NCI-H2227 treated with DMSO at 0.1 percent for 48 hours (cell line): ENCODE data around the gene TMEM86A.
A peak's percentile ranks its signal among the peaks of the same experiment; 100 is the strongest.

ENCODE experiments used
- DNase-seq: peaks from one replicate; lab custom pipeline; 2025; lab: John Stamatoyannopoulos, UW

Gene TMEM86A

GRCh38 chr11:18700375-18700774 lies 1.8 kb downstream of the TMEM86A start:
- DNase-seq: no peak

DNA sequence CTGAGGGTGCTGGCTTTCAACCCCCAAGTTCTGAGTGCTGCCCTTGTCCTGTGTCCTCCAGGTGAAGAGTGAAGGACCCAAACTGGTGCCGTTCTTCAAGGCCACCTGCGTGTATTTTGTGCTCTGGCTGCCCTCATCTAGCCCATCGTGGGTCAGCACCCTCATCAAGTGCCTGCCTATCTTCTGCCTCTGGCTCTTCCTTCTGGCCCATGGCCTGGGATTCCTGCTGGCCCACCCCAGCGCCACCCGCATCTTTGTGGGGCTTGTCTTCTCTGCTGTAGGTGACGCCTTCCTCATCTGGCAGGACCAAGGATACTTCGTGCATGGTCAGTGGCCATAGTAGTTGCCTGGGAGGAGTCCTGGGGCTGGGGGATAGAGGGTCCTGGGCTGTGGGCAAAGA lies 2.3 kb downstream of the TMEM86A start:
- DNase-seq: no peak

DNA sequence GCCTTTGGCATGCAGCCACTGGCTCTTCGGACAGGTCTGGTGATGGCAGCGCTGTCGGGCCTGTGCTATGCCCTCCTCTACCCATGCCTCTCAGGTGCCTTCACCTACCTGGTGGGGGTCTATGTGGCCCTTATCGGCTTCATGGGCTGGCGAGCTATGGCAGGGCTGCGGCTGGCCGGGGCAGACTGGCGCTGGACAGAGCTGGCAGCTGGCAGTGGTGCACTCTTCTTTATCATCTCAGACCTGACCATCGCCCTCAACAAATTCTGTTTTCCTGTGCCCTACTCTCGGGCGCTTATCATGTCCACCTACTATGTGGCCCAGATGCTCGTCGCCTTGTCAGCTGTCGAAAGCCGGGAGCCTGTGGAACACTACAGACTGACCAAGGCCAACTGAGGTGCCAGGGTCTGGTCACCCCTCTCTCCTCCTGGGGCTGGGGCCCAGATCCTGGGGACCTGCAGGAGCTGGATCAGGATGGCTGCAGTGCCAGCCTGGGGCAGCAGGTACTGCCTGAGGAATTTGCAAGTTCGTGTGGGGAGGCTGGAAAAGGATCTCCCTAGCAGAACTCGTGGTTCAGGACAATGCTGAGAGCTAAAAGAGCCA lies 3.1 kb downstream of the TMEM86A start:
- DNase-seq: no peak

- DNase-seq: no peak
Measured at GRCh38 chr11:18703001-18703763, 4.6 kb downstream of the TMEM86A start.

GRCh38 chr11:18704045-18704645 lies 5.6 kb downstream of the TMEM86A start:
- no peak for DNase-seq

DNA sequence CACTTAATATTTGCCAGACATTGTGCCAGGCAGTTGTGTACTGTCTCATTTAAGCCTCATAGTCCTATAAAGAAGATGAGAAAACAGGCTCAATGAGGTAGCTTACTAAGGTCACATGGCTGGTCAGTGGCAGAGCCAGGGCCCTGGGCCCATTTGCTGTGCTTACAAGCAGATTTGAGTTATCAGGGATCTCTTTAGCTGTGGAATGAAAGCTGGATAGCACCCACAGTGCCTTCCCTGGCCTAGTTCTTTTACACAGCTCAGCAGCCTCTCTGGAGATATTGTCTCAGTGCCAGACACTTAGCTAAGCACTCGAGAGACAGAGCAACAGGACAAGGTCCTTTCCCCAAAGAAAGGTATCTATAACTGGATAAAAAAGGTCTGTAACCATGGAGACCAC lies 6.1 kb downstream of the TMEM86A start:
- DNase-seq: no peak

DNA sequence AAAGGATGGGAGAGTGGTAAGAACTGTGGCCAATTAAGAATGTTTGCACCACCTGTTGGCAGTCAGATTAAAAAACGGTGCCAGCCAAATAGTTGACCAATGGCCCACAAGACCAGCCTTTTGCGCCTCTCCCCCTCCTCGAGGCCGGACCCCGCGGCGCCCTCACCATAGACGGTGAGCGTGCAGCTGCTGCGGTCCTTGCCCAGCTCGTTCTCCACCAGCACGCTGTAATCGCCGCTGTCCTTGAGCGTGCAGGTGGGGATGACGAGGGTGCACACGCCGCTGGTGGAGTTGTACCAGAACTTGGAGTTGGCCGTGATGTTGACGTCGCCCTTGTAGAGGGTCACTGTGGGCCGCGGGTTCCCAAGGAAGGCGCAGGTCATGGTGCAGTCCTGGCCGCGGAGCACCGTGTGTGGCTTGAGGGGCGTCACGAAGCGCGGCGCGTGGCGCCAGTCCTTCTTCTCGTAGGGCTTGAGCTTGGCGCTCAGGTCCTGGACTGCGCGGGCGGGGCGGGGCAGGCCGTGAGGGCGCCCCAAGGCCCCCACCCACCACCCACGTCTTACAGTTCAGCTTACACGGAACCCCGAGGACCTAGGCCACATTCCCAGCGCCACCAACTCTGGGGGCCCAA lies 7.2 kb downstream of the TMEM86A start:
- no peak for DNase-seq

DNA sequence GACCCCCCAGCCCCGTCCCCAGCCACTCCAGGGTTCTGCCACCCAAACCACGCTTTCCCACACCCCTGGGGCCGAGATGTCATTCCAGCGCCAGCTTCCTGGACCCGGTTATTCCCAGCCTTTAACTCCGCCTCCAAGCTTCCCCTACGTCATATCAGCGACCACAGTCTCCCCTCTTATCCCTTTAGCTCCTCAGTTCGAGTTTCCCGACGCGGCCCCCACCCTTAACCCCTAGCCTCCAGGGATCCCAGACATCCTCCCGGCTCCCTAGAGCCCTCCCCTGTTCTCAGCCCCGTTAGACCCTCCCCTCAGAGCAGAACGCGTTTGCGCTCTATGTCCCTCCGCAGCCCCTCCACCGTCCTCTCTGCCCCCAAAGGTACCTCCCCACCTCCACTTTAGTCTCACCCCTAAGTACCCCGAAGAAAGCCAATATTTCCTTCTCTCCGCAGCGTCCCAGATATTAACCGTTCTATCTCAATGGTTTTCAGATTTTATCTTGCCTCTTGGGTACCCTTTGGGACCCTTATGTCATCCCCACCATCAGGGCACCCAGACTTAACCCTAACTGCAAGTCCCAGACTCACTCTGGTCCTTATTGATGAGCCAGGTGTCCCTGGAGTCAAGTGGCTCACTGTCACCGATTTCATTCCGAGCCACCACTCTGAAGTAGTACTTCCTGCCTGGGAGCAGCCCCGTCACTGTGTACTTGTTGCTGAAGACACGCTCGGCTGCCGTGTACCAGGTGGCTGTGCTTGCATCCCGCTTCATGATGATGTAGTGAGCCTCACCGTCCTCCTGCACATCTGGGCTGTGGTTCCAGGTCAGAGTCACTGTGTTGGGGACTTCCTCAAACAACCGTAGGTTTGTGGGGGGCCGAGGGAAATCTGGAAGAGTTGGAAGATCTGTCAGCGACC lies 8.0 kb downstream of the TMEM86A start:
- DNase-seq: peak; percentile 38

- DNase-seq: no peak
Measured at GRCh38 chr11:18707811-18708340, 9.3 kb downstream of the TMEM86A start.

DNA sequence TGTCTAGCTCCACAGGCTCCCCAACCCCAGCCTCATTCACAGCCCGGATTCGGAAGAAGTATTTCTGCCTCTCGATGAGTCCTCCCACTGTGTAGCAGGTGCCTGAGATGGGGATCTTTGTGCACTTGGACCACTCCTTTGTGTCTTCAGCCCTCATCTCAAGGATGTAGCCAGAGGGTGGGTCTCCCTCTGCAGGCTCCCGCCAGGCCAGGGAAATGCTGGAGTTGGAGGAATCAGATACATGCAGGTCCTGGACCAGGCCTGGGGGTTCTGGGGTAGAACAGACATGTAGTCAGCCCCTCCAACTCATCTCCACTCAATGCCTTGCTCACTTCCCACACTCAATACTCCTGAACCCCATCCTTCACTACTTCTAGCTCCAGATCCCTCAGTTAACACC lies 10.8 kb downstream of the TMEM86A start:
- DNase-seq: no peak

- no peak for DNase-seq
Measured at GRCh38 chr11:18710545-18710944, 12.0 kb downstream of the TMEM86A start.

DNA sequence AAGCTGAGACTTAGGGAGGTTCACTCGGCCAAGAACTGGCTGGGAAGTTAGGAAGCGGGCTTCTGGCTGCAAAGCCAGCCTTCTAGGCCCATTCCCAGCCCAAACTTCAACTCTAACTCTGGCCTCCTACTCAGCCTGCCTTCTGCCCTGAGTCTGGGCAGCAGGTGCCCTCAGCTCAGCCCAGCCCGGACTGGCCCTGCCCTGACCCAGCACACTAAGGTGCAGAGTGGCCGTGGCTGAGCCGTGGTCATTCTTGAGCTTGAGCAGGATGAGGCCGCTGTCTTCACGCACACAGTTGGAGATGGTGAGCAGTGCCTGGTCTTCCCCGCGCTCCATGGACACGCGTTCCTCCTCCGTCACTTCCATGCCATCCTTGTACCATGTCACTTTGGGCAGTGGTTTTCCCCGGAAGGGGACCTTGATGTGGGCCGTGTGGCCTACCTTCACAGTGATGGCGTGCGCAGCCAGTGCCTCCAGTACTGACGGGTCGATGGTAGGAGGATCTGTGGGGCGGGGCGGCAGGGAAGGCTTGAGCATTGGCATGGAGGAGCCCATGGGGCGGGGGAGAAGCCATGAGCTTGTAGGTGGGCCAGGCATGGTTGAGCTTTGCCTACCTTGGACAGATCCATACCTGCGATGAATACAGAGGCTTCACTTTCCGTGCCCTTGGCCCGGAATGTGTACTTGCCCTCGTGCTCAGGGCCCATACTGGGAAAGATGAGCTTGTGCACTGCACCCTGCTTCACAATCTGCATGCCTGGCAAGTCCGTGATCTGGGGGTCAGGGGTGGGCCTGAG lies 15.3 kb downstream of the TMEM86A start:
- no peak for DNase-seq

- no peak for DNase-seq
Measured at GRCh38 chr11:18714443-18714780, 15.8 kb downstream of the TMEM86A start.

- DNase-seq: no peak
Measured at GRCh38 chr11:18715476-18715875, 16.9 kb downstream of the TMEM86A start.

- DNase-seq: peak; percentile 37
Measured at GRCh38 chr11:18720091-18720807, 21.7 kb downstream of the TMEM86A start.

GRCh38 chr11:18720808-18721560 lies 22.4 kb downstream of the TMEM86A start:
- DNase-seq: peak; percentile 79

DNA sequence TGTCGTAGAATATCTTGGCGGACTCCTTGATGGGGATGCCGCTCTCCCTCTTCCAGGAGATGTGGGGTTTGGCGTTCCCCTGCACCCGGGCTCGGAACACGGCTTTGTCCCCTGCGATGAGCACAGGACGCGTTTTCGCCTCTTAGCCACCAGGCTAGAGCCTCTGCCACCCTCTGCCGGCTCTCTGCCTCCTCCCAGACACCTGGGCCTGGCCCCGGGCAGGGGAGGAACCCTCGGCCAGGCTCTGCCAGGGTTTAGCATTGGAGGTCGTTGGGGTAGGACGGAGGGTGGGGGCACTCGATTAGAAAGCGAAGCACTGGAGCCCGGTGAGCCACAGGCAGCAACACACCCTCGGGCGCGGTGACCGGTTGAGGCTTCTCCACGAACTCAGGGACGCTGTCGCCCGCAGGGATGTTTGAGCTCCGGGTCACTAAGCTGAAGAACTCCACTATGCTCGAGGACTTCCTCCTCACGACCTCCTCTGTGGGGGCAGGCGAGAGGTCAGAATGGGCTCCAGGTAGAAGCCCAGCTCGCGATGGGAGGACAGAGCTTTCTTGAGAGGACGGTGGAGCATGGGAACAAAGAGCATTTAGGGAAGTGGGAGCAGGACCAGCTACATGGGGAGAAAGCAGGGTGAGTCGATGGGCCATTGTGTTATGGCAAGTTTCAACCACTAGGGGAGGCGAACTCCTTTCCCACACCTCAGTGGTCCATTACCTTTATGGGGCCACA lies 23.1 kb downstream of the TMEM86A start:
- peak; percentile 41 for DNase-seq

DNA sequence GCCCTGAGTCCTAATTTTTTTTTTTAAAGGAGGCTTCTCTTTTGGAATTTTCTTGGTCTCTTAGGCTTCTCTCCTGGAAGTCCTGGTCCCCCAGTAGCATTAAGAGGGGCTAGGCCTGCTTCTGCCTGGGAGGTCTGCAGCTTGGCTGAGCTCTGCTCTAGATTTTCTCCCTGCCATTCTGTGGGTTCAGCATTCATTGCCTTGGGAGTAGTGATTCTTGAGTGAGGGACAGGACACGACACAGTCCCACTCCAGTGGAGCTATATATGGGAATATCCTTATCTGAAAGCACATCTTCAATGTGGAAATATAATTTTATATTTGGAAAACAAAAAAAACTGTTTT lies 23.7 kb downstream of the TMEM86A start:
- no peak for DNase-seq

- DNase-seq: no peak
Measured at GRCh38 chr11:18723991-18724390, 25.4 kb downstream of the TMEM86A start.
